ENCODE measurements around the gene THAP3.

The THAP3 gene

GRCh38 chr1:6673816-6674398 lies 49.2 kb downstream of the THAP3 start:
- DNase-seq (ENCODE audit: low read depth in 2 of 2) = no peak

GRCh38 chr1:6674771-6675170 lies 50.1 kb downstream of the THAP3 start:
- no peak for DNase-seq (ENCODE audit: low read depth in 2 of 2)

- no peak for DNase-seq (ENCODE audit: low read depth in 2 of 2)
Measured at GRCh38 chr1:6675941-6676340, 51.3 kb downstream of the THAP3 start.
